Immature natural killer cell (primary cell): ENCODE measurements around the gene SUPT3H. TPM values are rescaled to one million over a fixed set of nuclear protein-coding genes. Genes with fewer than 3 reads are reported as not detected.
"Not testable (repeated sequence)": the region's sequence is repeated elsewhere in the genome, so short reads cannot be mapped to it uniquely, and the experiment has no call there.

Experiments used
- DNase-seq, 3 donors: peaks; one replicate each; pipeline ENCODE4 v3.0.0; 2022; ENCODE audit warnings: mixed read lengths in 1 of 3
- H3K27ac Mint-ChIP-seq, 6 donors: one replicate each; pipeline ENCODE4 v1.8.0; 2020; ENCODE audit warnings: mixed read lengths in 6 of 6, mild to moderate bottlenecking in 5 of 6, inconsistent platforms in 4 of 6, moderate library complexity in 3 of 6
- H3K27me3 Mint-ChIP-seq, 3 donors: one replicate each; pipeline ENCODE4 v1.8.0; 2020 to 2021; ENCODE audit warnings: low read depth in 3 of 3, mild to moderate bottlenecking in 3 of 3, mixed read lengths in 3 of 3, moderate library complexity in 3 of 3, inconsistent platforms in 1 of 3
- H3K36me3 Mint-ChIP-seq, 3 donors: one replicate each; pipeline ENCODE4 v1.8.0; 2020; ENCODE audit warnings: mixed read lengths in 3 of 3, inconsistent platforms in 2 of 3, mild to moderate bottlenecking in 2 of 3
- H3K4me1 Mint-ChIP-seq, 2 donors: one replicate each; pipeline ENCODE4 v1.8.0; 2020; ENCODE audit warnings: inconsistent platforms in 2 of 2, mild to moderate bottlenecking in 2 of 2, mixed read lengths in 2 of 2, moderate library complexity in 1 of 2
- H3K4me3 Mint-ChIP-seq, 5 donors: one replicate each; pipeline ENCODE4 v1.8.0; 2020; ENCODE audit warnings: mild to moderate bottlenecking in 5 of 5, mixed read lengths in 5 of 5, inconsistent platforms in 3 of 5, moderate library complexity in 3 of 5
- H3K9me3 Mint-ChIP-seq, 6 donors: one replicate each; pipeline ENCODE4 v1.8.0; 2020; ENCODE audit warnings: mild to moderate bottlenecking in 6 of 6, mixed read lengths in 6 of 6, inconsistent platforms in 4 of 6, moderate library complexity in 3 of 6
- polyA plus RNA-seq, 3 donors: library from polyadenylated mRNA; unstranded; fragments of 300-500 nt; fragmentation: Illumina TruSeq; gene quantifications; one replicate each; pipeline ENCODE4 v1.2.3, GENCODE V29; 2021

The SUPT3H gene
- polyA plus RNA-seq, 3 donors from 2014 or later: 3.4 to 12.5 (median 8.8) TPM

DNA sequence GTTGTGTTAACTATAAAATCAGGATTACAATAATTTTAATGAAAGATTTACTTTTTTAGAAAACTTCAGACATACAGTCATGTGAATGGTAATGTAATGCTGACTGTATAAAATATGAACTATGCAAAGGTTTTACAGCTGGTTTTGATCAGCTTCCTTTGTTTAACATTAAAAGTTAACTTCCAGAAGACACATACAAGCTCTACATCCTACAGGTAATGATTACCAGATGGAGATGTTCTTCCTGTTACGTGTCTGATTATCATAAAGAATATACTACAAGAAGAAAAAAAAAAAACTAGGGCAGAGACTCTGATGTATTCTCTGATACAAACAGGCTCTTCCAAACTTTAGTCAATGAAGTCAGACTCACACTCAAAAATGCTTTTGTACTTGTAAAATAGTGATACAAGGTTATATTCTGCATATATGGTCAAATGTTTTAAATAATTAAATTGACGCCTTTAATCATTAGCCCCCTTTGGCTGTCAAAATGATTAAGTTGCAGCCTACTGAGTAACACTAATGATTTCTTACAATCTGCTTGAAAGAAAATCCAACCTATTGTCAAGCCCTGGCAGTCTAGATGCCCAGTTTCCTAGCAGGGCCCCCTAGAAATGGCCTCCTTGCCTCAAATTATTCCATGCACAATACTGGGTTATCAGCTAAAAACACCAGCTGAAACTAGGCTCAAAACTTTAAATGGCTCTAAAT, 301.4 kb downstream of the SUPT3H start:
- no peak for DNase-seq
- Mint-ChIP-seq H3K27ac (no peak overlapping the region), H3K27me3 (peaks cover 0 to 5% (median 0%) of the 10 kb centered on the region in 3 donors), H3K4me3 (no peak overlapping the region), H3K9me3 (peaks cover 4 to 20% (median 8%) of the 10 kb centered on the region in 6 donors), H3K4me1 (peaks cover 4 to 10% of the 10 kb centered on the region in 2 donors), H3K36me3 (peaks cover 3 to 13% (median 11%) of the 10 kb centered on the region in 3 donors)

DNA sequence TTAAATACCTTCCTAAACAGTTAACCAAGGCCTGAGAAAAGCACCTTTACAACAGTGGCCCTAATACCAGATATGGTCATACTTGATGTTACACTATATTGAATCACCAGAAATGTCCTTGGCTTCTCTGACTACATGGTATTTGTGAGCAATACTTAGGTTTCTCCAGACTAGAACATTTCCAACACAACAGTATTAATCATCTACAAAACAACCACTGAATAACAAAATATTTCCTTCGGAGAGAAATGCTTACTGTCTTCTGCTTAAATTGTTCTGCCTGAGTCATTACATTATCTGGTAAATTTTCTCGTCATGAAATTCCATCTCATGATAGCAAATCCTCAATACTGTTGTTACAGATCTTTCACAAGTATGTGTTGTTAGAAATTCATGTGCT, 302.5 kb downstream of the SUPT3H start:
- no peak for DNase-seq
- Mint-ChIP-seq H3K27me3 (peaks cover 0 to 4% (median 0%) of the 10 kb centered on the region in 3 donors), H3K27ac (no peak overlapping the region), H3K9me3 (peaks cover 4 to 20% (median 8%) of the 10 kb centered on the region in 6 donors), H3K4me3 (no peak overlapping the region), H3K36me3 (peaks cover 0 to 13% (median 11%) of the 10 kb centered on the region in 3 donors), H3K4me1 (peaks cover 4 to 10% of the 10 kb centered on the region in 2 donors)

DNA sequence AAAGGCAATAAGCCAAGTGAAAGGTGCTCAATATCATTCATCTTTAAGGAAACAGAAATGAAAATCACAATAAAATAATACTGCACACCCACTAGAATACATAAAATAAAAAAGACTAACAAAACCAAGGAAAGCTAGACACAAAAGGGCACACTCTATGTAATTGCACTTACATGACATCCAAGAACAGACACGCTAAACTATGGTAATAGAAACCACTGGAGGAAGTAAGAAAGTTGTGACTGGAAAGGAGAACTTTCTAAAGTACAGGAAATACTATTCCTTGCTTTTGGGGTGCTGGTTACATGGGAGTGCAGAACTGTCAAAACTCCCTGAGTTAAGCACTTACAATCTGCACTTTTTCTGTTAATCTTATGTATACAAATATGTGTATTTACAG, 303.3 kb downstream of the SUPT3H start:
- peaks cover 0 to 11% (median 9%) of the 10 kb centered on the region in 3 donors for H3K36me3 Mint-ChIP-seq
- H3K4me3 Mint-ChIP-seq: no peak overlapping the region
- peaks cover 4 to 16% (median 8%) of the 10 kb centered on the region in 6 donors for H3K9me3 Mint-ChIP-seq
- H3K4me1 Mint-ChIP-seq: peaks cover 4 to 10% of the 10 kb centered on the region in 2 donors
- no peak overlapping the region for H3K27ac Mint-ChIP-seq
- peaks cover 0 to 4% (median 0%) of the 10 kb centered on the region in 3 donors for H3K27me3 Mint-ChIP-seq
- DNase-seq: no peak

- Mint-ChIP-seq H3K36me3 (peaks cover 5 to 11% (median 8%) of the 10 kb centered on the region in 3 donors), H3K9me3 (peaks cover 2 to 13% (median 7%) of the 10 kb centered on the region in 6 donors), H3K4me3 (no peak overlapping the region), H3K4me1 (peaks cover 4 to 10% of the 10 kb centered on the region in 2 donors), H3K27me3 (peaks cover 0 to 4% (median 1%) of the 10 kb centered on the region in 3 donors), H3K27ac (no peak overlapping the region)
- no peak for DNase-seq
These were observed 304.0 kb downstream of the SUPT3H start for GRCh38 chr6:45073771-45074170.

DNA sequence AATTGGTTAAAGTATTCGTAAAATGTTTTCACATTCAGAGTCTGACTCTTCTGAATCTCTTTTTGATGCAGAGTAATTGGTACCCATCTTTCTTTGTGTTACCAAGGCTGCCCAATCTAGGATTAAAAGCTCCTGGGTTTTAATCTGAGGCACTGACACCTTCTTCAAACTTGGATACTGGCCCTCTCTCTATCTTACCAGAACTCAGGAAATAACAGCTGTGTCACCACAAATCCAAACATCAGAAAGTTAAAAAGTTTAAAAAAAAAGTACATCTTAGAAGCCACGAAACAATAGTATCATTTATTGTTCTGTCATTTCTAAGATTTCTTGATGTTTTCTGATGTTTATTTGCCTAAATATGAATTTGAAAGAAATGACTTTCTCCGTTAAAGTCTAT, 305.1 kb downstream of the SUPT3H start:
- Mint-ChIP-seq H3K36me3 (peaks cover 0 to 5% (median 0%) of the 10 kb centered on the region in 3 donors), H3K27me3 (peaks cover 0 to 4% (median 1%) of the 10 kb centered on the region in 3 donors), H3K4me3 (no peak overlapping the region), H3K9me3 (peaks cover 0 to 2% (median under 1%) of the 10 kb centered on the region in 6 donors), H3K27ac (no peak overlapping the region), H3K4me1 (peaks cover 4 to 10% of the 10 kb centered on the region in 2 donors)
- DNase-seq: no peak

- no peak for DNase-seq
- Mint-ChIP-seq H3K27ac (no peak overlapping the region), H3K4me3 (no peak overlapping the region), H3K4me1 (peaks cover 4 to 10% of the 10 kb centered on the region in 2 donors), H3K27me3 (peaks cover 0 to 4% (median 1%) of the 10 kb centered on the region in 3 donors), H3K9me3 (no peaks in the 10 kb centered on the region), H3K36me3 (peaks cover 0 to 5% (median 0%) of the 10 kb centered on the region in 3 donors)
These were observed 305.7 kb downstream of the SUPT3H start for GRCh38 chr6:45072016-45072415.

- no peak overlapping the region for H3K27ac Mint-ChIP-seq
- no peak for DNase-seq
- H3K36me3 Mint-ChIP-seq: peaks cover 0 to 5% (median 0%) of the 10 kb centered on the region in 3 donors
- peaks cover 0 to 4% (median 1%) of the 10 kb centered on the region in 3 donors for H3K27me3 Mint-ChIP-seq
- H3K4me3 Mint-ChIP-seq: no peak overlapping the region
- H3K9me3 Mint-ChIP-seq: no peaks in the 10 kb centered on the region
- peaks cover 4 to 10% of the 10 kb centered on the region in 2 donors for H3K4me1 Mint-ChIP-seq
These were observed 308.6 kb downstream of the SUPT3H start for GRCh38 chr6:45069091-45069490.

GRCh38 chr6:45067446-45067845, 310.3 kb downstream of the SUPT3H start:
- not testable (repeated sequence) for H3K27ac Mint-ChIP-seq, H3K36me3 Mint-ChIP-seq, H3K27me3 Mint-ChIP-seq, H3K9me3 Mint-ChIP-seq, DNase-seq, H3K4me1 Mint-ChIP-seq, H3K4me3 Mint-ChIP-seq

- H3K27ac Mint-ChIP-seq, H3K27me3 Mint-ChIP-seq, H3K9me3 Mint-ChIP-seq, H3K36me3 Mint-ChIP-seq, DNase-seq, H3K4me3 Mint-ChIP-seq, H3K4me1 Mint-ChIP-seq: not testable (repeated sequence)
These were observed 315.1 kb downstream of the SUPT3H start for GRCh38 chr6:45062659-45063058.

GRCh38 chr6:45057711-45058110, 320.0 kb downstream of the SUPT3H start:
- Mint-ChIP-seq H3K4me3 (no peak overlapping the region), H3K36me3 (no peaks in the 10 kb centered on the region), H3K27me3 (peaks cover 0 to 4% (median 3%) of the 10 kb centered on the region in 3 donors), H3K4me1 (peaks cover 0 to 7% of the 10 kb centered on the region in 2 donors), H3K9me3 (peaks cover 0 to 9% (median under 1%) of the 10 kb centered on the region in 6 donors), H3K27ac (no peak overlapping the region)
- no peak for DNase-seq

- no peak overlapping the region for H3K4me3 Mint-ChIP-seq
These were observed 323.1 kb downstream of the SUPT3H start for GRCh38 chr6:45054610-45055009.

GRCh38 chr6:45052325-45052724, 325.4 kb downstream of the SUPT3H start:
- DNase-seq: no peak
- H3K36me3 Mint-ChIP-seq: no peaks in the 10 kb centered on the region
- H3K27me3 Mint-ChIP-seq: peaks cover 0 to 1% (median 1%) of the 10 kb centered on the region in 3 donors
- no peak overlapping the region for H3K27ac Mint-ChIP-seq
- H3K4me1 Mint-ChIP-seq: peaks cover 0 to 14% of the 10 kb centered on the region in 2 donors
- H3K9me3 Mint-ChIP-seq: no peaks in the 10 kb centered on the region
- no peak overlapping the region for H3K4me3 Mint-ChIP-seq

More at GRCh38 chr6:45054610-45055009, 323.1 kb downstream of the SUPT3H start:
- peaks cover 0 to 1% (median 1%) of the 10 kb centered on the region in 3 donors for H3K27me3 Mint-ChIP-seq
- peak in 1 of 3 donors; percentile 0 for DNase-seq
- H3K9me3 Mint-ChIP-seq: peaks cover 0 to under 1% (median 0%) of the 10 kb centered on the region in 6 donors
- no peak overlapping the region for H3K27ac Mint-ChIP-seq
- H3K36me3 Mint-ChIP-seq: no peaks in the 10 kb centered on the region
- peaks cover 0 to 7% of the 10 kb centered on the region in 2 donors for H3K4me1 Mint-ChIP-seq

GRCh38 chr6:45049188-45049843, 328.4 kb downstream of the SUPT3H start:
- no peak for DNase-seq
- Mint-ChIP-seq H3K9me3 (no peaks in the 10 kb centered on the region), H3K27me3 (peaks cover 0 to 5% (median 1%) of the 10 kb centered on the region in 3 donors), H3K4me1 (peaks cover 0 to 10% of the 10 kb centered on the region in 2 donors), H3K36me3 (no peaks in the 10 kb centered on the region), H3K27ac (no peak overlapping the region), H3K4me3 (no peak overlapping the region)

DNA sequence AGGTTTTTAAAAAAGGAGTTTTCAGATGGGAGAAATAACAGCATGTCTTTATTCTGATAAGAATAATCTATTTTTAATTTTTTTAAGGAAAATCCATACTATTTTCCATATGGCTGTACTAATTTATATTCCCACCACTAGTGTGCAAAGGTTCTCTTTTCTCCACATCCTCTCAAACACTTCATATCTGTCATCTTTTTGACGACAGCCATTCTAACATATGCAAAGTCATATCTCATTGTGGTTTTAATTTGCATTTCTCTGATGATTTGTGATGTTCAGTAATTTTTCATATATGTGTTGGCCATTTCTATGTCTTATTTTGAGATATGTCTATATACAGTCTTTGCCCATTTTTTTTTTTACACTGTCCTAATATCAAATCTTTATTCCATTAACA, 330.2 kb downstream of the SUPT3H start:
- Mint-ChIP-seq H3K9me3 (no peaks in the 10 kb centered on the region), H3K27ac (no peak overlapping the region), H3K4me3 (no peak overlapping the region), H3K27me3 (peaks cover 0 to 5% (median under 1%) of the 10 kb centered on the region in 3 donors), H3K36me3 (no peaks in the 10 kb centered on the region), H3K4me1 (peaks cover 0 to 7% of the 10 kb centered on the region in 2 donors)
- no peak for DNase-seq
